GM21576 (cell line): ENCODE measurements around the gene ALDH1A3.
"Not testable (repeated sequence)": the region's sequence is repeated elsewhere in the genome, so short reads cannot be mapped to it uniquely, and the experiment has no call there.

Experiments used
- ATAC-seq: cut with Tn5 transposase; IDR thresholded peaks from one replicate; pipeline ENCODE4 v1.9.1; 2021; ENCODE audit warnings: mild to moderate bottlenecking, moderate library complexity; ENCODE audit not compliant: unreplicated experiment

Gene ALDH1A3

DNA sequence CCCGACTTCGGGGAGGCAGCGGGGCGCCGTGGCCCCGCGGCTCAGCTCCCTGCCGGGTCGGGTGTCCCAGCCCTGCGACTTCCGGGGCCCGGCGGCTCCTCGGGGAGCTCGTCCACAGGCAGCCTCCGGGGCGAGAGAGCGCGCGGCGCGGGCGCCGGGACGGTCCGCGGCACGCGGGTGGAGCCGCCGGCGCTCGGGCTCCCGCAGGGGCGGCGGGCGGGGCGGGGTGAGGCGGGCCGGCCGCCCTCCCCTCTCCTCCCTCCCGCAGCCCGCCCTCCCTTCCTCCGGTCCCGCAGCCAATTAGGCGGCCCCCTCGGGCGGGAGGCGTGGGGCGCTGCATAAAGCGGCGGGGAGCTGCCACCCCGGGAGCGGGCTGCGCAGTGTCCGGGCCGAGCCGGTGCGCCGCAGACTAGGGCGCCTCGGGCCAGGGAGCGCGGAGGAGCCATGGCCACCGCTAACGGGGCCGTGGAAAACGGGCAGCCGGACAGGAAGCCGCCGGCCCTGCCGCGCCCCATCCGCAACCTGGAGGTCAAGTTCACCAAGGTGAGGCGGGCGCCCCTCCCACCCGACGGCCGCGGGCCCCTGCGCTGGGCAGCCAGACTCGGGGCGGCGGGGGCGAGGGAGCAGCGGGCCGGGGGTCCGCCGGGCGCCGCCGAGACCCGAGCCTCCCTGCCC lies at the start of gene ALDH1A3:
ALDH1A3 (plus strand) TSS at position 368 of the 675 bp plus-strand sequence; CDS start at position 445, 77 bp downstream.
- ATAC-seq, result no peak

DNA sequence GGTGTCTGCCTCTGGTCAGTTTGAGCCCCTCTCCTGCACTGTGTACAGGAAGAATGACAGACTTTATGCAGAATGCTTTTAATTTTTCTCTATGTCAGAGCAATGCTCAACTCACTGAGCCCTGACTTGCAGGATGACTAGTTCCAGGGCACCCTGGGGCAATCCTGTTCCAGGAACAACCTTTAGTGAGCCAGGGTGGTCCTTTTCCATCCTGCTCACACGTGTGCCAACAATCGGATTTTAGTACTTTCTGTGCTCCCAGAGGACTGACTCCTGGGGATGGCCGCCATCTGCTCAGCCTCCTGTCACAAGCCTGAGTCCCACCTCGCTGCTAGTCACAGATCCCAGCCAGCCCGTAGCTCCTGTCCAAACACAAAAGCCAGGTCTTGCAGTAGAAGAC lies 48.2 kb upstream of the ALDH1A3 start:
- no peak for ATAC-seq

DNA sequence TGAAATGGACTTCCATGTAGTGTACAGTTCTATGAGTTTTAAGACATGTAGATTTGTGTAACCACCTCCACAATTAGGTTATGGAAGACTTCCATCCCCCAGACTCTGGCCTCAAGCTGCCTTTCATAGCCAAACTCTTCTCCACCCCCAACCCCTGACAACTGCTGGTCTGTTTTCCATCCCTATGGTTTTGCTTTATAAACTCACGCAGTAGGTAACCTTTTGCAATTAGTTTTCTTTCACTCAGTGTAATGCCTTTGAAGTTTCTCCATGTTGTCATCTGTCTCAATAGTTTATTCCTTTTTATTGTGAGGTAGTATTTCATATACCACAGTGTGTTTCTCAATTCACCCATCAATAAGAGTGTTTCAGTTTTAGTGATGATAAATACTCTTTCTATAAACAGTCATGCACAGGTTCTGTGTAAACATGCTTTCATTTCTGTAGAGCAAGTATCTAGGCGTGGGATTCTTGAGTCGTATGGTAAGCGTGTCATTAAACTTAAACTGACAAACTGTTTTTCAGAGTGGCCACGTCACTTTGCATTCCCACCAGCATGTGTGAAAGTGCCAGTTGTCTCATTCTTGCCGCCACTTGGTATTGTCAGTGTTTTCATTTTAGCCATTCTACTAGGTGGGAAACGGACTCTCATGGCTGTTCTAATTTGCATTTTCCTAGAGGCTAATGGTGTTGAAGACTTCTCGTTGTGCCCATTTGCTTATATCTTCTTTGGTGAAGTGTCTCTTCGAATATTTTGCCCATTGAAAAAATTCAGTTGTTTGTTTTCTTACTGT lies 47.3 kb upstream of the ALDH1A3 start:
- ATAC-seq, result no peak

DNA sequence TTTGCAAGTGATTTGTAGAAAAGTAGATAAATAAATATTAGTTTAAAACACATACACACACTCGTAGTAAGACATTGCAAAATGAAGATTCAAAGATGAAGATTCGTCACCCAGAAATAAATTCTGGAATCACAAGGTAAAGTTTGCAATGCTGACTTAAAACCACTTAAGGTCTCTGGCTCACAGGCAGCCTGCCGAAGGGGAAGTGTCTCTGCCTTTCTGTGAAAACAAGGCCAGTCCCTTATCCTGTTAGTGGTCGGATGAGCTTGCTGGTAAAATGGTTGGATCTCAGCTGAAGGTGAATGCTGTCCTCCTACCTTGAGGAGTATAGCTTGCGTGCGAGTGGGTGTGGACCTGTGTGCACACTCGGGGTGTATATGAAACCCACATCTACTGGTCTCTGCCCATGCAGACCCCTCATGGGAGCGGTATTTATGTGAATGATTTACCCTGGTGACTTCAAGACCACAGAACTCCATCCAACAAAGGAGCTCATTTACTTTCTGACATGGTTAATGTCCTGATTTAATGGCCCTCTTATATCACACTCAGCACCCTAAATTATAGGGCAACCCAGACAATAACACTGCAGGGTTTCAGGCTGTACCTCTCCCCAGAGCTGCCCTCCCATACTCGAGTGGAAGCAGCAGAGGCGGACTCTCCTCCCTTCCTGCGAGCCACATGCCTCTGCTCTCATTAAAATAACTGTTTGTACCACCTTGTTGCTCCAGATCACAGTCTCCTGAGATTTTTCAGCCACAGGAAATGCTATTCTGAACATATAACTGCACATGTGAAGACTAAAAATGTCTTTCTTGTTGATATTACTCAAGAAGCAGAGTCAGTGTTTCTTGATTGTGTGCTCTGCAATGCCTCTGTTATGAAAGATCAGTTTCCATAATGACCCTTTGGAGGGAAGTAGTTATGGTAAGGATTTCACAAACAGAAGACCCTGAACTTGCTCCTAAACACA lies 45.9 kb upstream of the ALDH1A3 start:
- ATAC-seq, result no peak

DNA sequence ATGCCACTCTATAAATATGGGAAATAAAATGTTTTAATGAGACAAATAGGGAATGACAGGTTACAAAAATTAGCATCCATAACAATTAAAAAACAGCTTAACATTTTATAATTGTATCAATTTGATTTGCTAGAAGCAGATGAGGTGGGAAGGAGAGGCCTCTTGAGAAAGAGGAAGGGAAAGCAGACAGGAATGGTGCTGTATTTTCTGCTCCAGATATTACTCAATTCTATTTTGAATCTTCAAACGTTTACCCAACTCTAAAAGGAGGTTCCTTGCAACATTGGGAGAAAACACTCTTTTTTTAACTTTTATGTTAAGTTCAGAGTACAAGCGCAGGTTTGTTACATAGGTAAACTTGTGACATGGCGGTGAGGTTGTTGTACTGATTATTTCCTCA lies 44.9 kb upstream of the ALDH1A3 start:
- ATAC-seq, result no peak

DNA sequence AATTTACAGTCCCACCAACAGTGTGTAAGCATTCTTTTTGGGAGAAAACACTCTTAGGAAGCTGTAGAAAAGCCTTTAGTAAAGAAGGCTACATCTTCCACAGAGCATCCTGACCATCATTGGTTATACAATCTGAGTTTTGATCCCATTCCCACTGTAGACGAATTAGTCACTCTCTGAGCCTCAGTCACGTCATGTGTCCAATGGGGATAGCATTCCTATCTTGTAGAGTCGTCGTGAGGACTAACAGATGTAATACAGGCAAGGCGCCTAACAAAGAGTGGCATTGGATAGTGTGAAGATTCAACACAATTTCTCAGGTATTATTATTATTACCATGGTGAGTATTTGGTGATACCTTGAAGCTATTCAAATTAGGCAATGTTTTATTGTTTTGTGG lies 44.0 kb upstream of the ALDH1A3 start:
- ATAC-seq, result no peak

- no peak for ATAC-seq
These were observed 43.1 kb upstream of the ALDH1A3 start for GRCh38 chr15:100836501-100836900.

- ATAC-seq, result no peak
These were observed 38.2 kb upstream of the ALDH1A3 start for GRCh38 chr15:100841426-100841825.

- ATAC-seq, result no peak
These were observed 36.6 kb upstream of the ALDH1A3 start for GRCh38 chr15:100842756-100843730.

- ATAC-seq, result no peak
These were observed 35.5 kb upstream of the ALDH1A3 start for GRCh38 chr15:100844167-100844566.

DNA sequence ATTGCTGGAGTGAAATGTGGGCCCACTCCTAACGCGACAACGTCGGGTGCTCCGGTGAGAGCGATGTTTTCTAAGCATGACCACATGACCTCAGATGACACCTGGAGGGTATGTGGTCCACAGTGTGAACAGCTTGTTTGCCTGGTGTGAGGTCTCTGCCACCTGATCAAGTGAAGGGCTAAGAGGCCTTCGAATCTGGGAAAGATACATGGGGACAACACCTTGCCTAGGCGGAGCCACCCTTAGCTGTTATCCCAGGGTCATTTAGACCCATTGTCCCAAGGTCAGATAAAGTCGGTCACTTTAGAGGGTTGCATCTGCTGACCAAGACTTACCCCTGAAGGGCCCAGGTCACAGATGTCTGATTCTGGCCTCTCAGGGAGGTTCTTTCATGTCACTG lies 34.9 kb upstream of the ALDH1A3 start:
- ATAC-seq, result no peak

GRCh38 chr15:100847194-100847593 lies 32.4 kb upstream of the ALDH1A3 start:
- no peak for ATAC-seq

- ATAC-seq, result no peak
These were observed 30.4 kb upstream of the ALDH1A3 start for GRCh38 chr15:100849021-100849854.

GRCh38 chr15:100849855-100850218 lies 29.8 kb upstream of the ALDH1A3 start:
- ATAC-seq, result no peak

DNA sequence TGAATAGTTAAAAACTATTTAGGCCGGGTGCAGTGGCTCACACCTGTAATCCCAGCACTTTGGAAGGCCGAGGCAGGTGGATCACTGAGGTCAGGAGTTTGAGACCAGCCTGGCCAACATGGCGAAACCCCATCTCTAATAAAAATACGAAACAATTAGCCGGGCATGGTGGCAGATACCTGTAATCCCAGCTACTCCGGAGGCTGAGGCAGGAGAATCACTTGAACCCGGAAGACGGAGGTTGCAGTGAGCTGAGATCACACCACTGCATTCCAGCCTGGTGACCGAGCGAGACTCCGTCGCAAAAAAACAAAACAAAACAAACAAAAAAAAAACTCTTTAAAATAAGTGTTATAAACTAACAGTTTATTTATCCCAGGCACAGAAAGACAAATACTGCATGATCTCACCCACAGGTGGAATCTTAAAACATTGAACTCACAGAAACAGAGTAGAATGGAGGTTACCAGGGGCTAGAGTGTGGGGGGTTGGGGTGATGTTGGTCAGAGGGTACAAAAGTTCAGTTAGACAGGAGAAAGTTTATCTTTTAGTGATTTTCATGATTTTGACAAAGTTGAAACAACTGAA lies 28.1 kb upstream of the ALDH1A3 start:
- ATAC-seq, result not testable (repeated sequence)

DNA sequence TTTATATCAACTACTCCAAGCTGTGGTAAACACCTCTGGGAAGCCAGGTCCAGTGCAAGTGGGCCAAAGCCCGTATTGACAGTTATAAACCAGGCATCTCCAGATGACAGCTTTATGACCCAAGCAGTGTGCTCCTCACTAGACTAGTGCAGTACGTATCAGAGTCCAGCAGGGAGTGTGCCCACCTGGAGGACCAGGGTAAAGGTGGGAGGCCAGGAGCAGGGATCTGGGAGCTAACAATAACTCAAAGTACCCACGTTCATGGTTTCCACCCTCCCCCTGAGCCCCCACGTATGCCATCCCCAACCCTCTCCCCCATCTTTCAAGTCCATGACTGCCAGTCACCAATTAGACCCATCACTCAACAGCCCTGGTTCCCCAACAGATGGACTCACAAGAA lies 27.0 kb upstream of the ALDH1A3 start:
- ATAC-seq, result no peak

DNA sequence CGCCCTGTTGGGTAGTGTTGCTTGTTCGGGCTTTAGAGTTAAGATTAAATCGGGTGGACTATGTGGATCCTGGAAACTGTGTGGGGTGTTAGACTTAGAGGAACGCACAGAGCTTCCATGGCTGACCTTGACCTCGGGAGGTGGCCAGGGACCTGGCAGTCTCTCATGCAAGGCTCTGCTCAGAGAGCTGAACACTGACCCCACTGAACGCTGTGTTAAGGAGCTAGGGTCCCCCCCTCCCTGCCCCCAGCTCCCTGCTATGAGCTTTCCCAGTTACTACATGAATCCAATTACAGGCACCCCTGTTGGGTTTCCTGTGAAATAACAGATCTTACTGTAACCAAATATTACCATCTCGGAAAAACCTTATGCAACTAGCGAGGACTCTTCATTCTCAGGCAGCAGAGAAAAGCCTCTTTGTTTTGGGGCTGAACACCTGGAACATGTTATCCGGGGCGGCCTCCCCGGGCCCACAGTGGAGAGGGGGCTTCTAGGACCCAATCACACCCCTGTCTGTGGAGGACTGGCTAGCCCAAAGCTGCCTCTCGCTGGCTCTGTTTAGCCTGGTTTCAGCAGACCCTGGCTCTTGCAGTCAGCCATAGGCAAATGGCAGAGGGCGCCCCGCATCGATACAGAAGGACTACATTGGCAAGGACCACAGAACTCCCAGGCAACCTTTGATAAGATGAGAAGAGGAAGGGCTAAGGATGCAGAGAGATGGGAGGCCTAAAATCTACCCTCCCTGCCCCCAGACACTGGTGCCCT lies 25.8 kb upstream of the ALDH1A3 start:
- ATAC-seq, result no peak

GRCh38 chr15:100856867-100857266 lies 22.8 kb upstream of the ALDH1A3 start:
- no peak for ATAC-seq
